Type B pancreatic cell (in vitro differentiated cells): Measurements from ENCODE around the gene NELFE. TPM values are rescaled to one million over a fixed set of nuclear protein-coding genes. Genes with fewer than 3 reads are reported as not detected.

ENCODE experiments used
- DNase-seq: peaks from one replicate; pipeline ENCODE4 v3.0.0; 2021; ENCODE audit warnings: mixed read lengths; ENCODE audit not compliant: unreplicated experiment; ENCODE audit errors: extremely low spot score
- H3K27ac Mint-ChIP-seq: 2 replicates; pipeline ENCODE4 v1.8.0; 2021; ENCODE audit warnings: mild to moderate bottlenecking, mixed read lengths
- H3K27me3 Mint-ChIP-seq: 2 replicates; pipeline ENCODE4 v1.8.0; 2021; ENCODE audit warnings: mixed read lengths
- H3K36me3 Mint-ChIP-seq: 2 replicates; pipeline ENCODE4 v1.8.0; 2021; ENCODE audit warnings: mixed read lengths
- H3K4me1 Mint-ChIP-seq: one replicate; pipeline ENCODE4 v1.8.0; 2021; ENCODE audit warnings: mixed read lengths; ENCODE audit not compliant: unreplicated experiment
- H3K4me3 Mint-ChIP-seq: 2 replicates; pipeline ENCODE4 v1.8.0; 2021; ENCODE audit warnings: mild to moderate bottlenecking, mixed read lengths
- H3K9me3 Mint-ChIP-seq: 2 replicates; pipeline ENCODE4 v1.8.0; 2021; ENCODE audit warnings: mixed read lengths
- total RNA-seq: library from RNA; stranded (reverse); gene quantifications from 2 replicates; pipeline ENCODE4 v1.2.1, GENCODE V29; 2021; ENCODE audit warnings: low replicate concordance
- TF ChIP-seq, protein P1 (sequence below): fragments of 200-600 bp; sonication (generic); conservative IDR thresholded peaks from 2 replicates; pipeline ENCODE4 v1.5.0; 2021; ENCODE audit warnings: antibody characterized with exemption, mild to moderate bottlenecking

NELFE gene
- total RNA-seq, 1 donor from 2014 or later, result 73.0 TPM

DNA sequence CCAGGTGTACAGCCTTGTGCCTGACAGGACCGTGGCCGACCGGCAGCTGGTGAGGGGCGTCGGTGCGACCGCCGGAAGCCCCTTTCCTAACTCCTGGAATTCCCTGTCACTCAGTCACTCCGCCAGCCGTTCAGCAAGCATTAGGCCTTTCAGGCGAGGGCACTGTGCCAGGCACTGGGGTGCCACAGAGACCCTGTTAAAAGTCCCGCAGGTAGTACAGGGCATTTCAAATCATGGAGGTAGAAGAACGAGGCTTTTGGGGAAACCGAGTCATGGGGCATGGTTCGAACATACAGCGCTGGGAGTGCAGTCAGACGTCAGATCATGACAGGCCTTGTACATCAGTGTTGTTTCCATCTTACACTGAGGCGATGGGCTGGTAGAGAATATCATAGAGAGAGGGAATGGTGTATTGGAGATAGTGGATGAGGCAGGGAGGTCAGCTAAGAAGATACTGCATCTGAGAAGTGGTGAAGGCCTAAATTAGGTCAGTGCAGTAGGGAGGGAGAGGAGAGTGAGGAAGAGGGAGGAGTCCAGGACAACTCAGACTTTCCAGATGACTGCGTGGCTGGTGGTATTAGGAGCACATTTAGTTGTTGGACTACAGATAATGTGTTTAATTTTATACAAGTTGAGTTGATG is 14.1 kb upstream of the NELFE start:
- peaks cover 18% of the 10 kb centered on the region for H3K36me3 Mint-ChIP-seq

DNA sequence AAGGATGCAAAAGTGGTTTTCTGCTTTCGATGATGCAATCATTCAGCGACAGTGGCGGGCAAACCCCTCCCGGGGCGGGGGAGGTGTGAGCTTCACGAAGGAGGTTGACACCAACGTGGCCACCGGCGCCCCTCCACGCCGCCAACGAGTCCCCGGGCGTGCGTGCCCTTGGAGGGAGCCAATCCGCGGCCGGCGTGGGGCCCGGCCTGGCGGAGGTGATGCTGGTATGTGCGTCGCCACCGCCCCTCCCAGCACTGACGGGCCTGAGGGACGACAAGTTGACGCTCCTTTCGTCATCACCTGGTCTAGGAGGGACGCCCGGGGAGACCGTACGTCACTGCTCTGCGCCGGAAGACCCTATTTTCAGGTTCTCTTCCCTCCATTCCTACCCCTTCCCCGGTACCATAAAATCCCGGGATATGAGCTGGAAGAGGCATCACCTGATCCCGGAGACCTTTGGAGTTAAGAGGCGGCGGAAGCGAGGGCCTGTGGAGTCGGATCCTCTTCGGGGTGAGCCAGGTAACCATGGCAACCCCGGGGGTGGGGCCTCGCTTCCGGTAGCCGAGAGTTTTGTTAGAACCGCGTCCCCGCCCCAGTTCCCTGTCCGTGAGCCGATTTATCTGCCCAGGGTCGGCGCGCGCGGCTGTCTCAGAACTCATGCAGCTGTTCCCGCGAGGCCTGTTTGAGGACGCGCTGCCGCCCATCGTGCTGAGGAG is 13.4 kb upstream of the NELFE start, which contains the start of gene DXO:
DXO (minus strand) TSS at position 146 of the 716 bp plus-strand sequence. CDS start 463 bp downstream, outside the sequence.
- peaks cover 18% of the 10 kb centered on the region for H3K36me3 Mint-ChIP-seq
- H3K9me3 Mint-ChIP-seq, result no peaks in the 10 kb centered on the region
- peak within 1 kb of the TSS; percentile 100 for H3K27ac Mint-ChIP-seq
- H3K27me3 Mint-ChIP-seq, result no peaks in the 10 kb centered on the region
- peak within 1 kb of the TSS; percentile 98 for H3K4me3 Mint-ChIP-seq
- peak; percentile 94 for DNase-seq
- H3K4me1 Mint-ChIP-seq, result peaks cover 16% of the 10 kb centered on the region
- TF ChIP-seq, protein P1, sequence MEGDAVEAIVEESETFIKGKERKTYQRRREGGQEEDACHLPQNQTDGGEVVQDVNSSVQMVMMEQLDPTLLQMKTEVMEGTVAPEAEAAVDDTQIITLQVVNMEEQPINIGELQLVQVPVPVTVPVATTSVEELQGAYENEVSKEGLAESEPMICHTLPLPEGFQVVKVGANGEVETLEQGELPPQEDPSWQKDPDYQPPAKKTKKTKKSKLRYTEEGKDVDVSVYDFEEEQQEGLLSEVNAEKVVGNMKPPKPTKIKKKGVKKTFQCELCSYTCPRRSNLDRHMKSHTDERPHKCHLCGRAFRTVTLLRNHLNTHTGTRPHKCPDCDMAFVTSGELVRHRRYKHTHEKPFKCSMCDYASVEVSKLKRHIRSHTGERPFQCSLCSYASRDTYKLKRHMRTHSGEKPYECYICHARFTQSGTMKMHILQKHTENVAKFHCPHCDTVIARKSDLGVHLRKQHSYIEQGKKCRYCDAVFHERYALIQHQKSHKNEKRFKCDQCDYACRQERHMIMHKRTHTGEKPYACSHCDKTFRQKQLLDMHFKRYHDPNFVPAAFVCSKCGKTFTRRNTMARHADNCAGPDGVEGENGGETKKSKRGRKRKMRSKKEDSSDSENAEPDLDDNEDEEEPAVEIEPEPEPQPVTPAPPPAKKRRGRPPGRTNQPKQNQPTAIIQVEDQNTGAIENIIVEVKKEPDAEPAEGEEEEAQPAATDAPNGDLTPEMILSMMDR, result no peak

More for the DNA sequence above, 14.1 kb upstream of the NELFE start:
- no peak for DNase-seq
- peak overlapping the region; percentile 100 for H3K27ac Mint-ChIP-seq
- H3K27me3 Mint-ChIP-seq, result no peaks in the 10 kb centered on the region
- TF ChIP-seq, protein P1, result no peak
- no peaks in the 10 kb centered on the region for H3K9me3 Mint-ChIP-seq
- peak overlapping the region; percentile 98 for H3K4me3 Mint-ChIP-seq
- peaks cover 16% of the 10 kb centered on the region for H3K4me1 Mint-ChIP-seq

DNA sequence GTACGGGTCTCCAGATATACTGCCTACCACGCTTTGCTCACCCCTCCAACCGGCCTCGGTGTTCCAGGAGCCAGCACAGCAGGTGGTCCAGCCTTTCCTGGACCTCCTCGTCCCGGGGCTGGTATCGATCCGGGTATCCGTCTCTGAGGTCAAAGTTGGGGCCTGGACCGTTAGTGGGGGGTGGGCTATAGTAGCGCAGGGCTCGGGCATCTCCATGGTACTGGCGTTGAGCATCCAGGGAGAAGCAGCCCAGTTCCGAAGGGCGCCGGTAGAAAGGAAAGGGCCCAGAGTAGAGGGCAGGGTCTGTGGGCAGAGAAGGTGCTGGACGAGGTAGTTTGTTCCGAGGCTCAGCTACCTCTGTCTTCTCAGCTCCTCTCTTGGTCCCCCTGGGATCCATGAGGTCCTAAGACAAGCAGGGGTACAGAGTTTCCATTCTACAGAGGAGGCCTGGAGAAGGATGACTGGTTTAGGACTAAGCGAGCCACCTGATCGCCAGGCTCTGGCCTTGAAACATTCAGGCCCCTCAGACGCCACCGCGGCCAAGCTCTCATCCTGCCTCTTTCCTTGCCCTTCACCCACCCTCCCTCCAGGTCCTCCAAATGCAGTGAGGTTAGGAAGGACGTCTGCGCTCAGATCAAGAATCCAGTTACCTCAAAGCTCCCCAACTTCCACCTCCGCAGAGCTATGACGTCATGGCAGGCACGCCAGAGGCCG is 12.7 kb upstream of the NELFE start:
- Mint-ChIP-seq H3K9me3 (no peaks in the 10 kb centered on the region), H3K27me3 (no peaks in the 10 kb centered on the region), H3K4me1 (peaks cover 16% of the 10 kb centered on the region), H3K27ac (peak overlapping the region; percentile 100), H3K36me3 (peaks cover 18% of the 10 kb centered on the region), H3K4me3 (peak overlapping the region; percentile 98)
- TF ChIP-seq, protein P1, result no peak
- DNase-seq, result no peak

DNA sequence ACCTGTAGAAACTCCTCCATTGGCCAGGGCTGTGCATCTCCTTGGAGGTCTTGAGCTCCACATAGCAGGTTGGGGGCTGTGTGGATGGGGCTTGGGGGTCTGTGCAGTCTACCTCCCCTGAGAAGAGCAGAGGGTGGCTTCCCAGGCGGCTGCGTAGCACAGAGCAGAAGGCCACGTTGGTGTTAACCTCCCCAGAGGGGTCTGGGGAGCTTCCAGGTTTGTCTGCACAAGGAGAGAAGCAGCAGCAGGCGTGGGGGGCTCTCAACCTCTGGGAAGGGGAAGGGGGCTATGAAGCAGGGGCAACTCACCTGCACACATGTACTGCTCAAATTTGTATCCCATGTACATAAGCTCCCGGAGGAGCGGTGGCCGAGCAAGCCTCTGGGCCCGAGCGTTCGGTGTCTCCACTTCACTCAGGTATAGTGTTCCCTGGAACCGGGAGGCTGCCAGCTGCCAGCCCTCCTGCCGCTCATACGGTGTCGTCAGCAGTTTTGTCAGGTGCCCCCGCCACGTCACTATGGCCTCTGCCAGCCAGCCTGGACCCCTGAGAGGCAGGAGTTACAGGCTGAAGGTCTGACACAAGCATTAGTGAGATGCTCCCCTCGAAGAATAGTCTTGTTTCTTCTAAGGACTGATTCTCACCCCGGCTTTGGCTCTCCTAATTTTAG is 12.0 kb upstream of the NELFE start:
- Mint-ChIP-seq H3K27ac (peak overlapping the region; percentile 100), H3K27me3 (no peaks in the 10 kb centered on the region), H3K36me3 (peaks cover 18% of the 10 kb centered on the region), H3K9me3 (no peaks in the 10 kb centered on the region), H3K4me1 (peaks cover 16% of the 10 kb centered on the region), H3K4me3 (peak overlapping the region; percentile 98)
- TF ChIP-seq, protein P1, result no peak
- DNase-seq, result no peak
